ENCODE measurements around the gene TAMALIN.

- TF ChIP-seq, protein P1, sequence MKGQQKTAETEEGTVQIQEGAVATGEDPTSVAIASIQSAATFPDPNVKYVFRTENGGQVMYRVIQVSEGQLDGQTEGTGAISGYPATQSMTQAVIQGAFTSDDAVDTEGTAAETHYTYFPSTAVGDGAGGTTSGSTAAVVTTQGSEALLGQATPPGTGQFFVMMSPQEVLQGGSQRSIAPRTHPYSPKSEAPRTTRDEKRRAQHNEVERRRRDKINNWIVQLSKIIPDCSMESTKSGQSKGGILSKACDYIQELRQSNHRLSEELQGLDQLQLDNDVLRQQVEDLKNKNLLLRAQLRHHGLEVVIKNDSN (IDR thresholded peaks at IDR 0.05), result no peak
- TF ChIP-seq EGR1 (IDR thresholded peaks at IDR 0.05), result no peak
- TF ChIP-seq CEBPB (IDR thresholded peaks at IDR 0.05), result no peak
- no peak for TF ChIP-seq FOXM1 (IDR thresholded peaks at IDR 0.05; ENCODE audit: borderline replicate concordance, low read depth)
- TF ChIP-seq EP300 (IDR thresholded peaks at IDR 0.05; ENCODE audit: borderline replicate concordance), result no peak
These were observed 8.8 kb downstream of the TAMALIN start for GRCh38 chr12:52015532-52016041.
